IMR-90 (cell line): ENCODE data around the gene RHOG.

Experiments
- CEBPB ChIP-seq: IDR thresholded peaks from 2 replicates; pipeline ENCODE4 v1.6.1; 2012; ENCODE audit warnings: low read depth, low read length, improper control_type of control experiment
- MAFK ChIP-seq: IDR thresholded peaks from 2 replicates; pipeline ENCODE4 v1.6.1; 2012; ENCODE audit warnings: low read depth, low read length, improper control_type of control experiment
- MAZ ChIP-seq: IDR thresholded peaks from 2 replicates; pipeline ENCODE4 v1.6.1; 2012; ENCODE audit warnings: low read depth, mild to moderate bottlenecking, low read length, improper control_type of control experiment, moderate library complexity, borderline replicate concordance
- POLR2A ChIP-seq: IDR thresholded peaks from 2 replicates; pipeline ENCODE4 v1.6.1; 2012; ENCODE audit warnings: mild to moderate bottlenecking, low read depth, low read length
- RAD21 ChIP-seq: IDR thresholded peaks from 2 replicates; pipeline ENCODE4 v1.6.1; 2012; ENCODE audit warnings: low read length, improper control_type of control experiment
- RFX5 ChIP-seq: IDR thresholded peaks from 2 replicates; pipeline ENCODE4 v1.8.0; 2012; ENCODE audit warnings: low read depth, mild to moderate bottlenecking, low read length, moderate library complexity
- TF ChIP-seq, protein P1 (sequence below): conservative IDR thresholded peaks from 2 replicates; pipeline ENCODE4 v1.5.1; 2012; ENCODE audit warnings: mild to moderate bottlenecking, low read depth, low read length, improper control_type of control experiment

DNA sequence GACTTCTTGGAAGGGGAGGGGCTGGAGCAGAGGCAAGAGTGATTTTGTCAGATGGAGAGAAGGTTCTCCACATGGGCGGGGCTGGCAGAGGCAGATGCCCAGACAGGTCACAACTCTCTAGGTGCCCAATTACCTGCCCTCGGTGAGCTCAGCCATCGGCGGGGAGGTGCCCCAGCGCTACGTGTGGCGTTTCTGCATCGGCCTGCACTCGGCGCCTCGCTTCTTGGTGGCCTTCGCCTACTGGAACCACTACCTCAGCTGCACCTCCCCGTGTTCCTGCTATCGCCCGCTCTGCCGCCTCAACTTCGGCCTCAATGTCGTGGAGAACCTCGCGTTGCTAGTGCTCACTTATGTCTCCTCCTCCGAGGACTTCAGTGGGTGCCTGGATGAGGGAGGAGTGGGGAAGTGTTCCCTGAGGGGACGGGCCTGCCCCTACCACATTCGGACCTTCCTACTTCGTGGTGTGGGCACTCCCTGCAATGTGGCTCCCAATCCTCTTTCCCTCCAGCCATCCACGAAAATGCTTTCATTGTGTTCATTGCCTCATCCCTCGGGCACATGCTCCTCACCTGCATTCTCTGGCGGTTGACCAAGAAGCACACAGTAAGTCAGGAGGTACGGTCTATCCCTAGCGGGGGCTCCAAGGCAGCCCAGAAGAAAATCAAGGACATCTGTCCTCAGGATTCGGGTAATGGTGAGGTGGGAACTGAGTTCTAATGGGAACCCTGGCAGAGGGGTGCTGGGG, 16.8 kb downstream of the RHOG start:
- TF ChIP-seq CEBPB (no peak), RFX5 (no peak), POLR2A (no peak), MAFK (no peak), RAD21 (no peak), MAZ (no peak)
- TF ChIP-seq, protein P1, sequence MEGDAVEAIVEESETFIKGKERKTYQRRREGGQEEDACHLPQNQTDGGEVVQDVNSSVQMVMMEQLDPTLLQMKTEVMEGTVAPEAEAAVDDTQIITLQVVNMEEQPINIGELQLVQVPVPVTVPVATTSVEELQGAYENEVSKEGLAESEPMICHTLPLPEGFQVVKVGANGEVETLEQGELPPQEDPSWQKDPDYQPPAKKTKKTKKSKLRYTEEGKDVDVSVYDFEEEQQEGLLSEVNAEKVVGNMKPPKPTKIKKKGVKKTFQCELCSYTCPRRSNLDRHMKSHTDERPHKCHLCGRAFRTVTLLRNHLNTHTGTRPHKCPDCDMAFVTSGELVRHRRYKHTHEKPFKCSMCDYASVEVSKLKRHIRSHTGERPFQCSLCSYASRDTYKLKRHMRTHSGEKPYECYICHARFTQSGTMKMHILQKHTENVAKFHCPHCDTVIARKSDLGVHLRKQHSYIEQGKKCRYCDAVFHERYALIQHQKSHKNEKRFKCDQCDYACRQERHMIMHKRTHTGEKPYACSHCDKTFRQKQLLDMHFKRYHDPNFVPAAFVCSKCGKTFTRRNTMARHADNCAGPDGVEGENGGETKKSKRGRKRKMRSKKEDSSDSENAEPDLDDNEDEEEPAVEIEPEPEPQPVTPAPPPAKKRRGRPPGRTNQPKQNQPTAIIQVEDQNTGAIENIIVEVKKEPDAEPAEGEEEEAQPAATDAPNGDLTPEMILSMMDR: no peak
